Heart left ventricle (tissue), 16 donors: ENCODE data around the gene SALL2. TPM values are rescaled to one million over a fixed set of nuclear protein-coding genes. Genes with fewer than 3 reads are reported as not detected.

Experiments
- ATAC-seq, 4 donors: fragments of 200-7000 bp; cut with Tn5 transposase; one replicate each; pipeline ENCODE4 v1.9.1; 2020 to 2022; ENCODE audit warnings: moderate library complexity in 4 of 4, mild to moderate bottlenecking in 3 of 4, moderate number of reproducible peaks in 1 of 4
- DNase-seq, 5 donors: peaks; one replicate each; pipeline ENCODE4 v3.0.0-alpha.2; 2020
- H3K27ac ChIP-seq, 12 donors: fragments of 200-600 bp; sonication (generic) in 4 of 12; one replicate each; pipeline versions ENCODE4 v1.5.0 to v1.8.0; 2016 to 2022; ENCODE audit warnings: mild to moderate bottlenecking in 2 of 12
- H3K27me3 ChIP-seq, 9 donors: fragments of 200-600 bp; sonication (generic) in 2 of 9; one replicate each; pipeline versions ENCODE4 v1.5.1 to v1.8.0; 2016 to 2022; ENCODE audit warnings: mild to moderate bottlenecking in 3 of 9
- H3K36me3 ChIP-seq, 9 donors: fragments of 200-600 bp; sonication (generic) in 2 of 9; one replicate each; pipeline versions ENCODE4 v1.5.0 to v1.8.0; 2018 to 2022; ENCODE audit warnings: mild to moderate bottlenecking in 2 of 9
- H3K4me1 ChIP-seq, 12 donors: fragments of 200-600 bp; sonication (generic) in 4 of 12; one replicate each; pipeline versions ENCODE4 v1.5.0 to v1.8.0; 2016 to 2022; ENCODE audit warnings: mild to moderate bottlenecking in 3 of 12
- H3K4me3 ChIP-seq, 12 donors: fragments of 200-600 bp; sonication (generic) in 4 of 12; one replicate each; pipeline versions ENCODE4 v1.5.0 to v1.8.0; 2017 to 2022; ENCODE audit warnings: mild to moderate bottlenecking in 9 of 12, moderate library complexity in 4 of 12
- H3K9me3 ChIP-seq, 12 donors: fragments of 200-600 bp; sonication (generic) in 4 of 12; one replicate each; pipeline versions ENCODE4 v1.5.0 to v1.8.0; 2016 to 2022; ENCODE audit warnings: mild to moderate bottlenecking in 1 of 12
- POLR2A ChIP-seq, 2 donors: fragments of 450-650 bp; IDR thresholded peaks; one replicate each; pipeline ENCODE4 v1.6.1; 2017; ENCODE audit warnings: antibody characterized with exemption in 2 of 2, mild to moderate bottlenecking in 2 of 2, moderate library complexity in 2 of 2
- WGBS, 4 donors: extraction: QIAGEN DNeasy Blood & Tissue Kit in 2 of 4; methylation state at CpG; one replicate each; pipeline versions ENCODE4 v1.1.5 to v1.1.7; 2013 to 2018; 5-methylcytosine and 5-hydroxymethylcytosine counted together
- intact Hi-C, 10 donors: fragments of 100-400 bp; cut with DNase I; formaldehyde crosslinking; loops; one replicate each; pipeline versions ENCODE4 v1.11.1 to v1.14.2; 2022
- polyA plus RNA-seq, 2 donors: library from polyadenylated mRNA; stranded (reverse); fragments of 200-250 nt; gene quantifications; one replicate each; pipeline ENCODE4 v1.2.3, GENCODE V29; 2013
- total RNA-seq, 9 donors: library from RNA; depleted of rRNA in 2 of 9; stranded (reverse); fragments of >200 nt in 2 of 9; fragmentation: NEBNext Ultra II Directional in 3 of 9; extraction: Animal tissue kit (Norgen Biotek cat#: 25700) in 3 of 9; gene quantifications; one replicate each; pipeline versions ENCODE4 v1.1.0 to v1.2.4, GENCODE V29; 2016 to 2023
- TF ChIP-seq, protein P1 (sequence below), 12 donors: fragments of 200-600 bp; sonication (generic) in 4 of 12; IDR thresholded peaks; one replicate each; pipeline versions ENCODE4 v1.5.0 to v1.8.0; 2018 to 2022; ENCODE audit warnings: antibody characterized with exemption in 12 of 12, mild to moderate bottlenecking in 5 of 12
- donor health status: ischemic (EF 13 %, LVEDD 7.1; RV severe dilation, severe dysfunction).
- donor health status: healthy with polysubstance abuse.
- donor health status: DM: no; HTN: yes; CAD: no.
- donor health status: DM: no; HTN: no; CAD: no.
- donor health status: ischemic (EF 25% LVEDD 6.9; RV normal size, moderate dysfunction).
- donor health status: ischemic (EF 25% LVEDD 5.7; RV mildly dilated, moderate dysfunction).
- donor health status: healthy.
- donor health status: DM: yes; HTN: yes; CAD: no.
- donor health status: ischemic (EF 35%, LVEDD 5.7; RV mildly dilated, moderate dysfunction).
- donor health status: nonischemic (EF 11% LVEDD 7.7; RV severe dilation, severe dysfunction).
- donor health status: DM: yes; HTN: yes; CAD: no.
- donor health status: PGD.
- donor health status: ischemic (EF 29% LVEDD 5.4; RV normal size, mild dysfunction).
- donor health status: nonischemic (EF 23%, LVEDD 6.1; RV moderate dilation, normal function).

SALL2 gene
- total and polyA plus RNA-seq, 11 donors = 1.4 to 9.4 (median 3.9) TPM

DNA sequence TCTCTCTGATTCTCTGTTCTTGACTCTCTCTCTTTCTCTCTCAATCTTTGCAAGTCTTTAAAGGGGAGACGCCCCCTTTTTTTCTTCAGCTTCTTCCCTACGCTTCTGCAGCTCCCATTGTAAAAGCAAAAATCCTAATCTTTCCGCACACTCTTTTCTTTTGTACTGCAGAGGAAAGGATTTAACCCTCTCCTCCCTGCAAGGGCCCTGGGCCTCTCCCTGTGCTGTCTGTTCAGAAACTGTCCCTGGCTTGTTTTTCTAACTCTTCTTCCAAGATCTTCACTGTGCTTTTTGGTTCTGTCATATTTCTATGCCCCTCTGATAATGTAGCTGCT, 10.9 kb upstream of the SALL2 start:
- intact Hi-C loops = no loop called here
- ATAC-seq = no peak
- 12 to 29% (median 18%) methylated on average over 3 of the region's 3 CpGs for WGBS, 4 donors
- peaks cover 0 to 82% (median 32%) of the 10 kb centered on the region in 9 donors for H3K27me3 ChIP-seq
- H3K9me3 ChIP-seq = no peaks in the 10 kb centered on the region
- peaks cover 0 to 12% (median 3%) of the 10 kb centered on the region in 12 donors for H3K4me1 ChIP-seq
- no peak overlapping the region for H3K27ac ChIP-seq
- TF ChIP-seq, protein P1, sequence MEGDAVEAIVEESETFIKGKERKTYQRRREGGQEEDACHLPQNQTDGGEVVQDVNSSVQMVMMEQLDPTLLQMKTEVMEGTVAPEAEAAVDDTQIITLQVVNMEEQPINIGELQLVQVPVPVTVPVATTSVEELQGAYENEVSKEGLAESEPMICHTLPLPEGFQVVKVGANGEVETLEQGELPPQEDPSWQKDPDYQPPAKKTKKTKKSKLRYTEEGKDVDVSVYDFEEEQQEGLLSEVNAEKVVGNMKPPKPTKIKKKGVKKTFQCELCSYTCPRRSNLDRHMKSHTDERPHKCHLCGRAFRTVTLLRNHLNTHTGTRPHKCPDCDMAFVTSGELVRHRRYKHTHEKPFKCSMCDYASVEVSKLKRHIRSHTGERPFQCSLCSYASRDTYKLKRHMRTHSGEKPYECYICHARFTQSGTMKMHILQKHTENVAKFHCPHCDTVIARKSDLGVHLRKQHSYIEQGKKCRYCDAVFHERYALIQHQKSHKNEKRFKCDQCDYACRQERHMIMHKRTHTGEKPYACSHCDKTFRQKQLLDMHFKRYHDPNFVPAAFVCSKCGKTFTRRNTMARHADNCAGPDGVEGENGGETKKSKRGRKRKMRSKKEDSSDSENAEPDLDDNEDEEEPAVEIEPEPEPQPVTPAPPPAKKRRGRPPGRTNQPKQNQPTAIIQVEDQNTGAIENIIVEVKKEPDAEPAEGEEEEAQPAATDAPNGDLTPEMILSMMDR (IDR thresholded peaks at IDR 0.05) = no peak
- TF ChIP-seq POLR2A (IDR thresholded peaks at IDR 0.05) = no peak
- no peaks in the 10 kb centered on the region for H3K36me3 ChIP-seq
- DNase-seq = no peak
- peak overlapping the region in 10 of 12 donors; percentile 3 to 47 (median 33) for H3K4me3 ChIP-seq

DNA sequence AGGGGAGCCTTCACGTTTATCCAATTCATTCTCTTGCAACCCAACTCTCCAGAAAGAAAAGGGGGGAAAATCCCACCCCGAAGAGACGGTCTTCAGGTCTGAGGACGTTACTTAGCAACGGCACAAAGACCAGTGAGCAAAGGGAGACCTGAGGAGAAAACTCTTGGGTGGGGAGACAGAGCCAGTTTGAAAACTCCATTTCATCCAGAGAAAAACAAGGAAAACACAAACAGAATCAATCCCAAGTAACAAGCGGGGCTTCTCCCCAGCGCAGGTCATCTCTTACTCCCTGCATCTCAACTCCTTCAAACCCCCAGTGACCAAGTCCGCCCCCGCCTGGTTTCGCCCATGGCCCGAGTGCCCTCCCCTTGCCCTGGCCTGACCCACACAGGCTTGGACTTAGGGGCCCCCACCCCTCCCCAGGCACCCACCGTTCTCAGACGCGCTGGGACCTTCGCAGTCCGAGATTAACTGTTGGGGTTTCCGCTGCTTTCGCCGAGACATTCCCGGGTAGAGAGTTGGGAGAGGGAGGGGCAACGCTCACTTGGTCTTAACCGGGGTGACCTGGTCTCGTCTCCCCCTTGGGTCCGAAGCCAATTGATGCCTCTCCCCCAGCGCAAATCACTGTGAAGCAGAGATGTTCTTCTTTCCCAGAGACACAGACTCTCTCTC, 10.4 kb upstream of the SALL2 start:
- TF ChIP-seq POLR2A (IDR thresholded peaks at IDR 0.05) = no peak
- TF ChIP-seq, protein P1 (IDR thresholded peaks at IDR 0.05) = no peak
- H3K27me3 ChIP-seq = peaks cover 0 to 85% (median 32%) of the 10 kb centered on the region in 9 donors
- no peak for ATAC-seq
- H3K9me3 ChIP-seq = no peaks in the 10 kb centered on the region
- no peak for DNase-seq
- H3K4me3 ChIP-seq = peak overlapping the region in 11 of 12 donors; percentile 3 to 47 (median 29)
- intact Hi-C loops = no loop called here
- 2 to 4% (median 3%) methylated on average over 25 of the region's 25 CpGs for WGBS, 4 donors
- H3K36me3 ChIP-seq = no peaks in the 10 kb centered on the region
- peaks cover 0 to 12% (median 3%) of the 10 kb centered on the region in 12 donors for H3K4me1 ChIP-seq
- no peak overlapping the region for H3K27ac ChIP-seq

DNA sequence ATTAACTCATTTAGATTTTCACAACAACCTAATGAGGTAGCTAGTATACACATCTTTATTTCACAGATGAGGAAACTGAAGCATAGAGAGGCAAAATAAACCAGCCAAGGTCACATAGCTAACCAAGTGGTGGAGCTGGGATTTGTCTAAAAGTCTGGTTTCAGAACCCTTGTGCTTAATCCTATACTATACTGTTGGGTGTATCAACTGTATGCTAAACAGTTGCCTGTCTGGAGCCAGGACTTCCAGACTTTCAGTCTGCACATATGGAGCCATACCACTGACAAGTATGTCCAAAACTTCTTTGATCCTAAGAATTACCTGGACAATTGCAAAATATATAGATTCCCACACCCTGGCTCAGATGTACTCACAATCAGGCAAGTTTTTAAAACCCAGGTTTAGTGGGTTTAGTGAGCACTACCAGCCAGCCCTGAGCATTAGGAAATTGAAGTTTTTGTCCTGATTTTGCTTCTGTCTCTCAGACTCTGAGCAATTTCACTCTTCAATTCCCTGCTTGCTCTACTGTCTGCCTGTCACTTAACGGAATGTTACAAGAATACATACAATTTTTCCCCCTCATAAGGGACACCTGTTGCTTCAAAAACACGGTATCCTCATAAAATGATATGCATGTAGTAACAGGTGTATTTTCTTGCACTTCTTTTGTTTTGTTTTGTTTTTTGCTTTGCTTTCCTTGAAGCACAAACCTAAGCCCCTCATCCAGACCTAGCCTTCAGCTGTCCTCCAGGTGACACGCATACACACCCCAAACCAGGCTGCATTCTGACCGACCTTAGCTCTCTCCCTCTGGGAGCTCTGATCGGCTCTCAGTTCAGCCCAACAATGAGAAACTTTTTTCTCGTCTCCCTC, 9.6 kb upstream of the SALL2 start:
- intact Hi-C loops = no loop called here
- WGBS, 4 donors = 21 to 39% (median 27%) methylated on average over 6 of the region's 6 CpGs
- no peaks in the 10 kb centered on the region for H3K36me3 ChIP-seq
- TF ChIP-seq, protein P1 (IDR thresholded peaks at IDR 0.05) = no peak
- TF ChIP-seq POLR2A (IDR thresholded peaks at IDR 0.05) = no peak
- no peak overlapping the region for H3K27ac ChIP-seq
- peaks cover 0 to 12% (median 3%) of the 10 kb centered on the region in 12 donors for H3K4me1 ChIP-seq
- H3K4me3 ChIP-seq = peak overlapping the region in 6 of 12 donors; percentile 5 to 47 (median 40)
- no peaks in the 10 kb centered on the region for H3K9me3 ChIP-seq
- ATAC-seq (no peak), DNase-seq (no peak)
- peaks cover 0 to 79% (median 32%) of the 10 kb centered on the region in 9 donors for H3K27me3 ChIP-seq

DNA sequence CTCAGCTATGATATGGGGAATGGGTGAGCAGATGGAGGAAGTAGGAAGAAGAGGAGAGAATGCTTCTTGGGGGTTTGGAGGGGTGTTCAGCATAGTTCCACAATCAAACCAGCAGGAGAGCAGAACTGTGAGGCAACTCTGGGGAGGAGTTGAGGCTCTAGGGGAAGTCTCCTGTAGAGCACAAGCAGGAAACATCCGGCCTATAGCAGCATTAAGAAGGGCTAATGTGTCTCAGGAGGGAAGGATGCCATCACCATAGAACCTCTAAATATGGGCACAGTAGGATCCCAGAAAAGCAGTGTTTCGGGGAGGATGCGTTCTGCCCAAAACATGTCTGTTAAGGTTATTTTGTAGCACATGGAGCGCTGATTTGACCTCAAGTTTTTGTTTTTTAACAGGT, 8.4 kb upstream of the SALL2 start:
- DNase-seq = no peak
- no peak for ATAC-seq
- Histone ChIP-seq H3K4me1 (peaks cover 0 to 12% (median 3%) of the 10 kb centered on the region in 12 donors), H3K36me3 (no peaks in the 10 kb centered on the region), H3K27me3 (peaks cover 0 to 69% (median 32%) of the 10 kb centered on the region in 9 donors), H3K27ac (no peak overlapping the region), H3K4me3 (no peak overlapping the region), H3K9me3 (no peaks in the 10 kb centered on the region)
- 51 to 68% (median 54%) methylated on average over 4 of the region's 4 CpGs for WGBS, 4 donors
- TF ChIP-seq POLR2A (IDR thresholded peaks at IDR 0.05) = no peak
- TF ChIP-seq, protein P1 (IDR thresholded peaks at IDR 0.05) = no peak
- intact Hi-C loops = no loop called here
